BJ (cell line): Measurements from ENCODE around the gene MAK. TPM values are rescaled to one million over a fixed set of nuclear protein-coding genes. Genes with fewer than 3 reads are reported as not detected.

Experiments used
- CTCF ChIA-PET: fragments of 350-600 bp; formaldehyde crosslinking; extraction: SDS; loops from one replicate; lab custom pipeline; 2021; ENCODE audit warnings: antibody characterized with exemption, inconsistent platforms; lab: Yijun Ruan, JAX
- POLR2A ChIA-PET: fragments of 300-600 bp; sonication (Branson Sonifier 250); formaldehyde crosslinking; extraction: SDS; loops from one replicate; lab custom pipeline; 2021; ENCODE audit warnings: antibody characterized with exemption; lab: Charles Lee
- DNase-seq: peaks from one replicate; pipeline ENCODE4 v3.0.0-alpha.2; 2011; ENCODE audit warnings: low read depth
- H3K27me3 ChIP-seq: 2 replicates; pipeline ENCODE4 v1.6.0; 2011; ENCODE audit warnings: low read length; ENCODE audit not compliant: control insufficient read depth, insufficient read depth
- H3K36me3 ChIP-seq: 2 replicates; pipeline ENCODE4 v1.5.1; 2011; ENCODE audit warnings: low read length; ENCODE audit not compliant: control insufficient read depth, insufficient read depth
- H3K4me3 ChIP-seq: 2 replicates; pipeline ENCODE4 v1.5.1; 2011; ENCODE audit warnings: low read depth, mild to moderate bottlenecking, control low read depth, low read length
- CTCF ChIP-seq: IDR thresholded peaks from 2 replicates; pipeline ENCODE4 v1.5.1; 2011; ENCODE audit warnings: low read depth, mild to moderate bottlenecking, control low read depth, inconsistent platforms, low read length, moderate library complexity; ENCODE audit not compliant: insufficient read depth
- polyA plus RNA-seq: library from polyadenylated mRNA; depleted of rRNA; stranded (reverse); fragments of >200 nt; gene quantifications from 2 replicates; pipeline ENCODE4 v1.2.3, GENCODE V29; 2011

MAK gene
- polyA plus RNA-seq, 1 experiment = not detected

- Histone ChIP-seq H3K4me3 (no peak overlapping the region), H3K27me3 (no peaks in the 10 kb centered on the region), H3K36me3 (peaks cover 14% of the 10 kb centered on the region)
- no peak for DNase-seq
- CTCF ChIA-PET = interaction anchor here (2.4 kb wide), 1 partner anchor 10 kb away, joined by 10 read pairs; no protein-coding TSS in a partner anchor
- POLR2A ChIA-PET = no interaction called here
- TF ChIP-seq CTCF = no peak
Observed at GRCh38 chr6:10749734-10750133, 88.6 kb downstream of the MAK start.

- peak; percentile 72 for DNase-seq
- ChIA-PET POLR2A (interaction anchor here (0.6 kb wide), 1 partner anchor 1119 kb away, joined by 3 read pairs; no protein-coding TSS in a partner anchor), CTCF (interaction anchor here (1.2 to 2.4 kb wide), 3 partner anchors 12 to 24 kb away, joined by 3 to 10 read pairs (median 3); partner anchors contain the start of gene TMEM14C)
- Histone ChIP-seq H3K4me3 (peak within 1 kb of the TSS; percentile 74), H3K27me3 (no peaks in the 10 kb centered on the region), H3K36me3 (peaks cover 7% of the 10 kb centered on the region)
- TF ChIP-seq CTCF = no peak
Observed at GRCh38 chr6:10747251-10747972, 90.9 kb downstream of the MAK start, which contains the start of gene TMEM14B. TMEM14B (plus strand) TSS chr6:10747805; CDS start chr6:10749246, 1,441 bp downstream.

GRCh38 chr6:10746915-10747250 lies 91.5 kb downstream of the MAK start:
- H3K4me3 ChIP-seq = peak overlapping the region; percentile 74
- no peak for TF ChIP-seq CTCF
- H3K27me3 ChIP-seq = no peaks in the 10 kb centered on the region
- ChIA-PET CTCF (interaction anchor here (1.2 kb wide), 2 partner anchors 19 to 24 kb away, joined by 3 read pairs; partner anchors contain the start of gene TMEM14C), POLR2A (interaction anchor here (0.6 kb wide), 1 partner anchor 1118 kb away, joined by 3 read pairs; no protein-coding TSS in a partner anchor)
- DNase-seq = no peak
- H3K36me3 ChIP-seq = peaks cover 7% of the 10 kb centered on the region

- Histone ChIP-seq H3K27me3 (no peaks in the 10 kb centered on the region), H3K36me3 (0 out of 2 replicates have a peak, but pooled peaks cover 3% of the 10 kb centered on the region), H3K4me3 (no peak overlapping the region)
- no peak for DNase-seq
- no peak for TF ChIP-seq CTCF
- CTCF ChIA-PET = no interaction called here
- POLR2A ChIA-PET = no interaction called here
Observed at GRCh38 chr6:10745116-10745515, 93.2 kb downstream of the MAK start.

GRCh38 chr6:10743515-10743914 lies 94.8 kb downstream of the MAK start:
- no peaks in the 10 kb centered on the region for H3K27me3 ChIP-seq
- ChIA-PET CTCF (interaction anchor here (1.0 to 1.5 kb wide), 2 partner anchors 13 to 16 kb away, joined by 3 to 4 read pairs; no protein-coding TSS in a partner anchor), POLR2A (no interaction called here)
- no peaks in the 10 kb centered on the region for H3K36me3 ChIP-seq
- H3K4me3 ChIP-seq = no peak overlapping the region
- no peak for DNase-seq
- TF ChIP-seq CTCF = no peak
